NOMO-1 treated with DMSO at 0.1 percent for 48 hours (cell line): ENCODE results near the gene TXNDC2.
A peak's percentile ranks its signal among the peaks of the same experiment; 100 is the strongest.
"Not testable (repeated sequence)": the region's sequence is repeated elsewhere in the genome, so short reads cannot be mapped to it uniquely, and the experiment has no call there.

Source experiments
- DNase-seq: peaks from one replicate; lab custom pipeline; 2025; ENCODE audit not compliant: unreplicated experiment; lab: John Stamatoyannopoulos, UW

The TXNDC2 gene

DNA sequence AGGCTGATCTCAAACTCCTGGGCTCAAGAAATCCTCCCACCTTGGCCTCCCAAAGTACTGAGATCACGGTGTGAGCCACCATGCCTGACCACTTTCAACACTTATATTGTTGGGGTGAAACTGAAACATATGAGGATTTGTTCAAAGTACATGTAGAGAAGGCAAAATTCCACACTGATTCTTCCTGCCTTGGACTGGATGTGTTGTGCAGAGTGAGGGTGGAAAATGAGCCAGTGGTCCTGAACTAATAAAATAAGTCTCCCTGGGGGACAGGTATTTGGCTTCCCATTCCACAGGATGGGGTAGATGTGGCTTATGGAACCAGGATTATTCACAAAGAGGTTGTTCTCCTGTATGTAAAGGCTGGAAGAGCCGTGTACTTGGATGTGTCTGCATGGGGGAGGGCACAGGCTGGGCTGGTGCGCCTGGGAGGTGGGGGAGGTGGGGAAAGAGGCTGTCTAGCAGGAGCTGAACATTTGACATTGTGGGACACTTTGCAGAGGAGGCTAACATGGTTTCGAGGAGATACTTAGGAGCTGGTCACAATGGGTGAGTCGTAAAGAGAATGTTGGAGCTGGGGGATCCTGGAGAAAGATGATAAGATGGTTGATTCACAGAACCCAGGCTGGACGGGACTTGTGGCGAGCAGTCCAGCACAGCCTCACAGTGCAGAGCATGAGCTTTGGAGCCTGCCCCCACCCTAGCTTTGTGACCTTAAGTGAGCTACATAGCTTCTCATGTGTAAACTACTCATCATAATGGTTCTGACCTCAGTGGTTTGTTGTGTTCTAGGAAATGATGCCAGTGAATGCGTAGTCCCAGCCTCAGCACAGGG, at the start of gene TXNDC2:
TXNDC2 (plus strand) TSS at position 804 of the 835 bp plus-strand sequence. CDS start 708 bp downstream, outside the sequence.
- DNase-seq: no peak

DNA sequence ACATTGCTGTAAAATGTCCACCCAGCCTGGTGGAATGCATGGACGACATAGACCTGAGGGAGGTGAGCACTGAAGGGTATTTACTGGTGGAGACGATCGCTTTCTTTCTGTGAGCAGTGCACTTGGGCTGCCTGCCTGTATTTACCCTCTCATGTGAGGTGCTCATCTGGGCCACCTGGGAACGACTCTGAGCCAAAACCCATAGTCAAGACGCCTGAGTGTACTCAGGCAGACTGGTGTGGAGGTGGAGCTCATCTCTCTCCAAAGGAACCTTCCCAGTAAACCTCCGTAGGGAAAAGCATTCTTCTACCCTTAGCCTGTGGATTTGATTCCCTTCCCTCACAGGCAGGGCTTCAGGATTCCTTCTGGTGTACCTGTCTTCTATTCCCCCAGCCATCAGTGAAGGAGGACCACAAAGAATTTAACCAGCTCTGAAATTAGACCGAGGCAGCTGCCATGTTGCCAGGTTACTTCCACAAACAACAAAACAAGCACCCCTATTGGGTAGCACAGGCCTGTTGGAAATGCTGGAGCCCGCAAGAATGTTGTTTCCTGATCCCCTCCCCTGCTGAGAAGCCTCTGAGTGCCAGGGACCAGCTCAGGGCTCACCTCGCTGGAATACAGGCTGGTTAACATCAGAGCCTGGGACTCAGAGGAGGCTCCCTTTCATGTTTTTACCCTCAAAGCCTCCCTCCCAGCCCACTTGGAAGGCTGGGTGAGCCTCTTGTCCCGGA, 47.5 kb upstream of the TXNDC2 start:
- DNase-seq: no peak

DNA sequence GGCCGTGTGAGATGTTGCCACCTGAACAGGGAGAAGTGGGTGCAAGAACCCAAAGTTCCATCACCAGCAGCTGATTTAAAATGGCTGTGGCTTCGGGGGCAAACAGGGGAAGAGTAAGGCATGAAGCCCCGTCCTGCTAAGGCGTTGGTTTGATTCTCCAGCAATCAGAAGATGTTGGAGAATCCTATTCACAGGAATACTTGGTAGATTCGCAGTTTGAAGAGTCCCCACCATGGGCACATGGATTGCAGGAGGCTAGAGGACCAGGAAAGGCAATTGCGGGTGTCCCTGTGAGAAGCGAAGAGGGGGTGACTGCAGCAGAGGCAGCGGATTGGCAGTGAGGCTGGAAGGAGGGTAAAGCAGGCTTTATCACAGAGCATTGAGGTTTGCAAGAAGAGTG, 46.6 kb upstream of the TXNDC2 start:
- no peak for DNase-seq

- no peak for DNase-seq
These were observed 45.9 kb upstream of the TXNDC2 start for GRCh38 chr18:9839853-9840252.

- DNase-seq: no peak
These were observed 44.0 kb upstream of the TXNDC2 start for GRCh38 chr18:9841752-9842151.

- DNase-seq: no peak
These were observed 43.3 kb upstream of the TXNDC2 start for GRCh38 chr18:9842448-9842847.

DNA sequence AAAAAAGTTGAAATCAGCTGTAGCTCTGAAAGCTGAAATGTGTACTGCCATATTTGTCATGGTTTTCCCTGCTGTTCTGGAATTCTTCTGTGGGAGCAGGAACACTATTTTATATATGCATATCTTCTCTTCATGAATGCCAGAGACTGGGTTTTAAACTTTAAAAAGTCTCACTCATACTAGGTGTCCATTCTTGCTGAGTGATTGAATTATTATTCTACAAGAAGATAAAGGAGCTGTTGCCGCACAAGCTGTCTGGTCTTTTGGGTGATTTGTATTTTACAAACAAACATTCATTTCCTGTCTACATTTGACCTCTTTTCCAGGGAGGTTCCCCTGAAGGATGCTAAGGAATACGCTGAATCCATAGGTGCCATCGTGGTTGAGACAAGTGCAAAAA, 40.5 kb upstream of the TXNDC2 start:
- DNase-seq: no peak

DNA sequence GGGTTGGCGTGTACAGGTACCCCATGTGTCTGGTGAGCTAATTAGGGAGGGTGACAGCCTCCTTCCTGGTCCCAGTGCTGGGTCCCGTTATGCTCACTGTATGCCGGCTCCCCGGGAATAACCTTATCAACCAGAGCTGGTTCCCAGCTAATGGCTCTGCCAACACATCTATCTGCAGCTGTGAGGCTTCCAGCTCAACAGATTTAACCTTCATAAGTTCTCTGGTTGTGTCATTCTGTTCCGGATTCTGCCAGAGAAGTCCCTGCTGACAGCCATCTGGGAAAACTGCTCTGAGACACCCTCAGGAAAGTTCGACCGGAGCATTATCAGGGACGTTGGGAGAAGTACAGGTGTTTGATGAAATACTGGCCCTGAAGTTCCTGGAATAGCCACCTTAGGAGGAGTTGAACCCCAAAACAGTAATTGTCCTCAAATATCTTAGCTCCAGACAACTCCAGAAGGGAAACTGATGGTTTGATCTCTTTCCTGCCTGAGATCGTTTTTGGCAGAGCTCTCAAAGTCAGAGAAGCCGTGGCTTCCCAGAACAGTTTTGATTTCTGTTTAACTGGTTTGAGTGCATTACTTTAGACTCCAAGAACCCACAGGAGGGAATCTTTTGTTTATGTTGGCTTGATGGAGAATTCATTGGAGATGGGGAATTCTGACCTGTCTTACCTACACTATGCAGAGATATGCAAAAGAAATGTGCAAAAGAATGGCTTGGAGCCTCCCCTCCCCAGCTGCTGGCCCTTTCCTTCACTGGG, 39.4 kb upstream of the TXNDC2 start:
- DNase-seq: no peak

GRCh38 chr18:9848170-9848879, 37.4 kb upstream of the TXNDC2 start:
- DNase-seq: no peak

DNA sequence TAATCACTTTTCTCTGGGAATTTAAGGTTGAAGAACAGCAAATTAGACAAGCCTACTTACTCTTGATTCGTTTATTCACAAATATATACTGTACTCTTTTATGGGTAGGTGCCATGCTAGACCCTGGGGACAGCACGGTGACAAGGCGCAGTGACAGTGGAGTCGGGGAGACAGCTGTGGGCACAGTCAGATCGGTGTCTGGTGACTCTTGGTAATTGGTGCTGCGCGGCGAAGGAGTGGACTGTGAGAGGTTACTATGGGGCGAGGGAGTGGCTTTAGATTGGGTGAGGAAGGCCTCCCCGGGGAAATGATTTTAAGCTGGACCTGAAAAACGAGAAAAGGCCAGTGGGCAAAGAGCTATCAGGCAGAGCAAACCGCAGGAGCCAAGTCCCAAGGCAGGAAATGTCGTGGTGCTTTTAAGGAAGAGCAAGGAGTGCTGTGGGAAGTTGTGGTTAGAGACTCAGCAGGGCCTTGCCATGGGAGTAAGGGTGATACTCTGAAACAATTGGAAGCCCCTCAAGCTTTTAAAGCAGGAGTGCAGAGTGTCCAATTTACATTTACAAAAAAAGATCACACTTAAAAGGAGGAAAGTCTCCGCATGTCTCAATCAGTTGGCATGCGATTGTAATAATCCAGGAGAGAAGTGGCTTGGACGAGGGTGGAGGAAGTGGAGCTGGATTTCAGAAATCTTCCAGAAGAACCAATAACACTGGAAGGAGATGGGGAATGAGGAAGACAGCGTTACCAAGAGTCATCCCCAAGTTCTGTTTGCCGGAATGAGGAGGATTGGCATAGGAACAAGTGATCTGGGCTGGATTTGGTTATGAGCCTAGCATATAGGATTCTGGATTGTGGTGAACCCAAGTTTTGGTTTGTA, 36.1 kb upstream of the TXNDC2 start:
- DNase-seq: peak; percentile 46

DNA sequence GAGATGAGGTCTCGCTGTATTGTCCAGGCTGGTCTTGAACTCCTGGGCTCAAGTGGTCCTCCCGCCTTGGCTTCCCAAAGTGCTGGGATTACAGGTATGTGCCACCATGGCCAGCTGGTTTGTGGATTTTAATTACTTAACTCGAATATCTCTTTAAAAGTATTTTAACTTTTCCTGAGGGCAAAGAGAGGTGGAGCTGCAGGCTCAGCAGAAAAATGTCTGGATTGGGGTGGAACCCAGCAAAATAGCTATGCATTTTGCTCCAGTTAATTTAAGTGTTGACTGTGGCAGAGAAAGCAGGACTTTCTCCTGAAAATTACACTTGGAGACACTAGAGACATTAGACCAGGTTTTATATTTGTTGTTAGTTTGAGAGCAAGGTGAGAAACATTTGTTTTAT, 35.5 kb upstream of the TXNDC2 start:
- no peak for DNase-seq

DNA sequence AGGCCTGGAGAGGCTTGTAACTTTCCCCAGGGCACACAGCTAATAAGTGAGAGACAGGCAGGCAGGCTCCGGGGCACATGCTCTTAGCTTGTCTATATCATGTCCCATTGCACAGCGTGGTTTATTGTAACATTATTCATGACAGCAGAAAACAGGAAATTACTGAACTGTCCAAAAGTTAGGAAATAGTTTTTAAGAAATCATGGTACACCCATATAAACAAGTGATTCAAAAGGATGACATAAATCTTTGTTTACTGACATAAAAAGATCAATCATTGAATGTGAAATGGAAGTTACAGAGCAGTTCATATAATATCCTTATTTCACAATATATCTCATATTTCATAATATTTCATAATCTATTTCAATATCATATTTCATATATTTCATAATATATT, 34.3 kb upstream of the TXNDC2 start:
- peak; percentile 49 for DNase-seq

DNA sequence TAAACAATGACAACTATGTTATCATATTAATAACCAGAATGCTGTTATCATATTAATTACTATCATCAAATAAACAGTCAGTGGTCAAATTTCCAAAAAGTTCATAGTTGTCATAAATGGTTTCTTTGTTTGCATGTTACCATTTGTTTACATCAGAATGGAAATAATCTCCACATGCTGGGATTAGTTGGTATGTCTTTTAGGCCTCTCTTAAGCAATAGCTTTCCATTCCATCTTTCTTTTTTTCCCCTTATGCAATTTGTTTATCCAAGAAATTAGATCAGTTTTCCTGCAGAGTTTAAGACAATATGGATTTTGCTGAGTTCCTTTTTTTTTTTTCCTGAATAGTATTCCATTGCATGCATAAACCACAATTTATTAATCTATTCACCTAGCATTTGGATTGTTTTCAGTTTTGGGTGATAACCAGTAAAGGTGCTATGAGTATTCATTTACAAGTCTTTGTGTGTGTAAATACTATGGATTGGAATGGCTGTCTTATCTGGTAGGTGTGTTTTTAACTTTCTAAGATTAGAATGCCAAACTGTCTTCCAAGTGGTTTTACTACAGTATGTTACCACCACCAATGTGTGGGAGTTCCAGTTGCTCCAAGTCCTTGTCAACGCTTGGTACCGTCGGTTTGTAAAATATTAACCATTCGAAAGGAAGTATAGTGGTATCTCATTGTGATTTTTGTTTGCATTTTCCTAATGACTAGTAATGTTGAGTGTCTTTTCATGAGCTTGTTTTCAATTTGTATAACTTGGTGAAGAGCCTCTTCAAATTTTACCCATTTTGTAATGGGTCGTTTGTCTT, 33.3 kb upstream of the TXNDC2 start:
- no peak for DNase-seq

DNA sequence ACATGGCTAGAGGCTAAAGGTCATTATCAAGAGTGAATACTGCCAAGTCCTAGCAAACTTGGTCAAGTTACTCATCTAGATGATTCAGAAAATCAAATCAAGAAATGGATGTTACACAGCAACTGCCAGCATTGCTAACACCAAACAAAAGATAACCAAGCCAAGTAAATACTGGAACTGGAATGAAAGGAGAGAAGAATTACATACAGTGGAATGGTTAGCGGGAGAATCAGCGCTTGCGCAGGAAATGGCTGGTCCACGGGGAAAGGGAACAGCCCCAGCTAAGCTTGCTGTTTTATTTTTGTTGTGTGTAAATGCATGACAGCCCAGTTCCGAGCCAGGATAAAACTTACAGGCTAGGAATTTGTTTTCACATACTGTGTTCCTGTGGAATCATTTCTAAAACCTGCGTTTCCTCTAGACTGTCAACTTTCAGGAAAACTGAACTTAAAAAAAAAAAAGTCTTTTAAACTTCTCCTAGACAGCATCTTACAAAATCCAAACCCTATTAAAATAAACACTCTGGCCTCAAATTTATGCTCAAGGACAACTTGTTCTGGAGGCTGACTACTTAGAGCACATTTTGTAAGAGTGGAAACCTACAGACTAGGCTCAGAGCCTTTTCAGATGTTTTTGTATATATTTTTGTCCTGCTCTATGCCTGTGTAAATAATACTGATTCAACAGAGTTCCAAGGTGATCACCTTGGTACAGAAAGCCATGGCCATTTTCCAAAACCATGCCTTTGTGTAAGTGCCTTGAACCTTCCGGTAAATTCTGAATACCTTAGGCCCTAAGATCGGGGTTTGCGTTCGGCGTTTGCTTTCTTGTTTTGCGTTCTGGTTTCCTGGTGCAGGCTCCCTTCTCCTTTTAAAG, 30.7 kb upstream of the TXNDC2 start:
- no peak for DNase-seq

DNA sequence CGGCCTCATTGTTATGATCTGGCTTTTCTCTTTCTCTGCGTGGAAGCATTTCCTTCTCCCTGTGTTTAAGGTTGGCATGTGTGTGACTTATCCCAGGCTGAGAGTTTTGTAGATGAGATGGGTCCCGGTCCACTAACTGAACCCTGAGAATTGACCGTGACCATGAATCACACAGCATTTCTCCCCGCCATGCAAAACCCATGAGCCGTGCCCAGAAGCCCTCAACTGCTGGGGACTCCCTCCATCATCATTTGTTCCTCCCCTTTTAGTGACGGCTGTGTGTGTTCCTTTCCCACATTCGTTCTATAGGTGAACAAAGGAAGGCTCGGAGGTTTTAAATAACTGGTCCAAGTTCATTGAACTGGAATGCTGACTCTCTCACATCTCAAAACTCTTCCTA, 30.1 kb upstream of the TXNDC2 start:
- no peak for DNase-seq

DNA sequence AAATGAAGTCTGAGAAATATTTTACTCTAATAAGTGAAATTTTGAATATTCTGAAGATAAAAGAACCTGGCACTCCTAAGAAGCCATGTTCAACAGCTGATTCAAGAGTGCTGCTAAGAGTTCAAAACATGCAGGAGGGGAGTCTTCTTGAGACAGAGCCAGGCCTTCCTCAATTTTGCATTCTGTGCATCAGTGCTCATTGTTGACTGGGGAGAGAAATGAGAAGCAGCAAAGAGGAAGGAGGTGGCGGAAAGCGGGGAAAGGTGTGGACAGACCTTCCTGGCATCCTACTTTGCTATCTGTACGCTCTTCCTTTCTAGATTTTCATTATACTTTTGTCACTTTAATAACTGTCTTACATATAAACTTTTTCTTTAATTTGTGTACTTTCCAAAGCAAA, 29.7 kb upstream of the TXNDC2 start:
- peak; percentile 62 for DNase-seq

- DNase-seq: not testable (repeated sequence)
These were observed 28.2 kb upstream of the TXNDC2 start for GRCh38 chr18:9857479-9857998.

GRCh38 chr18:9858642-9859041, 27.1 kb upstream of the TXNDC2 start:
- DNase-seq: no peak
